A549 (cell line): ENCODE measurements around the gene MEOX1.

Experiments used
- CBX8 ChIP-seq: fragments of 200-600 bp; sonication (generic); IDR thresholded peaks from 2 replicates; pipeline ENCODE4 v1.6.1; 2016
- CHD4 ChIP-seq: fragments of 200-600 bp; sonication (generic); IDR thresholded peaks from 2 replicates; pipeline ENCODE4 v1.6.1; 2016; ENCODE audit warnings: antibody characterized with exemption, mild to moderate bottlenecking, borderline replicate concordance
- CTCF ChIP-seq: fragments of >200 bp; sonication (Bioruptor Twin); formaldehyde crosslinking; IDR thresholded peaks from 3 replicates; pipeline ENCODE4 v1.5.1; 2016
- ELK1 ChIP-seq: fragments of 150-350 bp; IDR thresholded peaks from 2 replicates; pipeline ENCODE4 v1.6.1; 2014; ENCODE audit warnings: low read depth, mild to moderate bottlenecking, low read length
- EP300 ChIP-seq, 2 experiments: fragments of >200 bp; sonication (Bioruptor Twin); formaldehyde crosslinking; IDR thresholded peaks; 2 replicates in 1 of 2; 3 replicates in 1 of 2; pipeline ENCODE4 v1.6.1; 2016 to 2017
- MAZ ChIP-seq: fragments of 150-350 bp; IDR thresholded peaks from 2 replicates; pipeline ENCODE4 v1.6.1; 2014; ENCODE audit warnings: antibody characterized with exemption, low read depth, low read length, borderline replicate concordance
- NFE2L2 ChIP-seq: fragments of 150-350 bp; conservative IDR thresholded peaks from 2 replicates; pipeline ENCODE4 v1.6.1; 2014; ENCODE audit warnings: low read length
- POLR2A ChIP-seq: IDR thresholded peaks from 2 replicates; pipeline ENCODE4 v1.6.1; 2012; ENCODE audit warnings: mild to moderate bottlenecking, low read length
- POLR2AphosphoS2 ChIP-seq: conservative IDR thresholded peaks from 2 replicates; pipeline ENCODE4 v1.6.1; 2012; ENCODE audit warnings: low read length, improper control_type of control experiment, inconsistent platforms
- RAD21 ChIP-seq, 2 experiments: fragments of >200 bp in 1 of 2; sonication (Bioruptor Twin) in 1 of 2; formaldehyde crosslinking in 1 of 2; IDR thresholded peaks in 1 of 2; conservative IDR thresholded peaks in 1 of 2; 2 replicates in 1 of 2; 3 replicates in 1 of 2; pipeline ENCODE4 v1.6.1; 2012 to 2018; ENCODE audit warnings: inconsistent platforms in 1 of 2
- SMC3 ChIP-seq: fragments of >200 bp; sonication (Bioruptor Twin); formaldehyde crosslinking; IDR thresholded peaks from 3 replicates; pipeline ENCODE4 v1.6.1; 2018; ENCODE audit warnings: inconsistent platforms
- TF ChIP-seq, protein P1 (sequence below): fragments of 250-450 bp; sonication (Bioruptor Pico); IDR thresholded peaks from 2 replicates; pipeline ENCODE4 v1.5.0; 2021; ENCODE audit warnings: mild to moderate bottlenecking, moderate library complexity, borderline replicate concordance
- TF ChIP-seq, protein P2 (sequence below): fragments of 200-600 bp; sonication (generic); IDR thresholded peaks from 2 replicates; pipeline ENCODE4 v1.6.1; 2016; ENCODE audit warnings: antibody characterized with exemption, mild to moderate bottlenecking, moderate library complexity
- TF ChIP-seq, protein P3 (sequence below): IDR thresholded peaks from 2 replicates; pipeline ENCODE4 v1.6.1; 2012

DNA sequence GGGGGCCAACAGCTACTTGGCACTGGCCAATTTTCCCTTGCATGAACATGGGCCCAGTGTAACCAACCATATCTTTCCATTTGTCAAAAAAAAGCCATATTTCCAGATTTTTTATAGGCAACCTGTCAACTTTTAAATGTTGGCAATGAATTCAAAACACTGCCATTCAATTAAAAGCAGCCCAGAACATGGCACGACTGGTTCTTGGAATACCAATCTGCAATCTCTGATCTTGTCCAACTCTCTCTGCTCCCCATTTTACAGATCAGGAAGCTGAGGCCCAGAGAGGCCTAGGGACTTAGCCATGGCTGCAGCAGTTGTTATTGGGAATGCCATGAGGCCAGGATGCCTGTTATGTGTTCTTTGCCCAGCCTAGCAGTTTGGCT lies 8.9 kb upstream of the MEOX1 start:
- no peak for TF ChIP-seq CTCF
- no peak for TF ChIP-seq NFE2L2
- TF ChIP-seq POLR2AphosphoS2: no peak
- TF ChIP-seq, protein P1, sequence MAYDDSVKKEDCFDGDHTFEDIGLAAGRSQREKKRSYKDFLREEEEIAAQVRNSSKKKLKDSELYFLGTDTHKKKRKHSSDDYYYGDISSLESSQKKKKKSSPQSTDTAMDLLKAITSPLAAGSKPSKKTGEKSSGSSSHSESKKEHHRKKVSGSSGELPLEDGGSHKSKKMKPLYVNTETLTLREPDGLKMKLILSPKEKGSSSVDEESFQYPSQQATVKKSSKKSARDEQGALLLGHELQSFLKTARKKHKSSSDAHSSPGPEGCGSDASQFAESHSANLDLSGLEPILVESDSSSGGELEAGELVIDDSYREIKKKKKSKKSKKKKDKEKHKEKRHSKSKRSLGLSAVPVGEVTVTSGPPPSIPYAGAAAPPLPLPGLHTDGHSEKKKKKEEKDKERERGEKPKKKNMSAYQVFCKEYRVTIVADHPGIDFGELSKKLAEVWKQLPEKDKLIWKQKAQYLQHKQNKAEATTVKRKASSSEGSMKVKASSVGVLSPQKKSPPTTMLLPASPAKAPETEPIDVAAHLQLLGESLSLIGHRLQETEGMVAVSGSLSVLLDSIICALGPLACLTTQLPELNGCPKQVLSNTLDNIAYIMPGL: no peak
- TF ChIP-seq POLR2A: no peak
- no peak for TF ChIP-seq MAZ
- TF ChIP-seq EP300 (IDR thresholded peaks at IDR 0.05): no peak
- TF ChIP-seq, protein P2, sequence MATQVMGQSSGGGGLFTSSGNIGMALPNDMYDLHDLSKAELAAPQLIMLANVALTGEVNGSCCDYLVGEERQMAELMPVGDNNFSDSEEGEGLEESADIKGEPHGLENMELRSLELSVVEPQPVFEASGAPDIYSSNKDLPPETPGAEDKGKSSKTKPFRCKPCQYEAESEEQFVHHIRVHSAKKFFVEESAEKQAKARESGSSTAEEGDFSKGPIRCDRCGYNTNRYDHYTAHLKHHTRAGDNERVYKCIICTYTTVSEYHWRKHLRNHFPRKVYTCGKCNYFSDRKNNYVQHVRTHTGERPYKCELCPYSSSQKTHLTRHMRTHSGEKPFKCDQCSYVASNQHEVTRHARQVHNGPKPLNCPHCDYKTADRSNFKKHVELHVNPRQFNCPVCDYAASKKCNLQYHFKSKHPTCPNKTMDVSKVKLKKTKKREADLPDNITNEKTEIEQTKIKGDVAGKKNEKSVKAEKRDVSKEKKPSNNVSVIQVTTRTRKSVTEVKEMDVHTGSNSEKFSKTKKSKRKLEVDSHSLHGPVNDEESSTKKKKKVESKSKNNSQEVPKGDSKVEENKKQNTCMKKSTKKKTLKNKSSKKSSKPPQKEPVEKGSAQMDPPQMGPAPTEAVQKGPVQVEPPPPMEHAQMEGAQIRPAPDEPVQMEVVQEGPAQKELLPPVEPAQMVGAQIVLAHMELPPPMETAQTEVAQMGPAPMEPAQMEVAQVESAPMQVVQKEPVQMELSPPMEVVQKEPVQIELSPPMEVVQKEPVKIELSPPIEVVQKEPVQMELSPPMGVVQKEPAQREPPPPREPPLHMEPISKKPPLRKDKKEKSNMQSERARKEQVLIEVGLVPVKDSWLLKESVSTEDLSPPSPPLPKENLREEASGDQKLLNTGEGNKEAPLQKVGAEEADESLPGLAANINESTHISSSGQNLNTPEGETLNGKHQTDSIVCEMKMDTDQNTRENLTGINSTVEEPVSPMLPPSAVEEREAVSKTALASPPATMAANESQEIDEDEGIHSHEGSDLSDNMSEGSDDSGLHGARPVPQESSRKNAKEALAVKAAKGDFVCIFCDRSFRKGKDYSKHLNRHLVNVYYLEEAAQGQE: no peak
- no peak for TF ChIP-seq CHD4
- TF ChIP-seq CBX8: no peak
- TF ChIP-seq SMC3: no peak
- no peak for TF ChIP-seq RAD21 (conservative IDR thresholded peaks at IDR 0.05 in 1 of 2, IDR thresholded peaks at IDR 0.05 in 1 of 2)
- no peak for TF ChIP-seq ELK1
- TF ChIP-seq, protein P3, sequence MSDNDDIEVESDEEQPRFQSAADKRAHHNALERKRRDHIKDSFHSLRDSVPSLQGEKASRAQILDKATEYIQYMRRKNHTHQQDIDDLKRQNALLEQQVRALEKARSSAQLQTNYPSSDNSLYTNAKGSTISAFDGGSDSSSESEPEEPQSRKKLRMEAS: no peak
